GM18951 (cell line): ENCODE data around the gene MC3R.

Source experiments
- POLR2A ChIP-seq: IDR thresholded peaks from 4 replicates; pipeline ENCODE4 v1.6.1; 2011; ENCODE audit warnings: mild to moderate bottlenecking; ENCODE audit not compliant: insufficient read length, insufficient read depth; ENCODE audit errors: extremely low read depth
- in situ Hi-C: fragments of 300-500 bp; cut with MboI; formaldehyde crosslinking; loops from one replicate; pipeline ENCODE4 v1.12.0; 2022; ENCODE audit warnings: low sequenced_read_pairs, mixed read lengths, inconsistent platforms; ENCODE audit not compliant: unreplicated experiment

The MC3R gene

DNA sequence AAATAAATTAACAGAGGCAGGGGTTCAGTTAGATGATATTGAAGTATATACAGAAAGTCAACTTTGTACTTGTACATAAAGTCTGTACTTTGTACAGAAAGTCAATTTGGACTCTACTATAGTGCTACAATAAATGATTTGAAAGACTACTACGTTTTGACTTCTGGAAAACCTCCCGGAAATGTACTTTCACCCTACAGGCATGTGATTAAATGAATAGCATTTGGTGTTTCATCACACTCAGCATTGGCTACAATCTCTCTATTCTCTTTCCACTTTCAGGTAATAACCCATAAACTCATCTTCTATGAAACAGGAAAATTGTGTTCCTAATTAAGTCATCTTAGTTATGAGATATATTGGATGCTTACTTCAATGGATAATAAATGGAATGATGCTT is 25.6 kb upstream of the MC3R start:
- no peak for TF ChIP-seq POLR2A

DNA sequence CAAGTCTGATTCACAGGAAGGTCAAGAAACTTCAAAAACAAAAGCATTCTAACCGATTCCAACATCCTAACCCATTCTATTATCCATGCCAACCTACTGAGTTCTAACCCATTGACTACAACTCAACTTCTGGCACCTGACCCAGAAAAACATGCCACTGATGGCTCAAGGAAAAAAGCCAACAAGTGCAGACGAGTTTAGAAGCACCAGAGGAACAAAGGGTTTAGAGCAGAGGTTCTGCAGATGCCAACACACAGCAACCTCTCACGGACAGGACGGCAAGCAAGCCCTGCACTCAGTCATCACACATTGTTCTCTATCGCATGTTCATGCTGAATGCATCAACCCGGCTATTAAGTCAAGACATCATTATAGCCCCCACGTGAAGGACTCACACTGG is 25.2 kb upstream of the MC3R start:
- in situ Hi-C loops, result no loop called here
- TF ChIP-seq POLR2A, result no peak

More for the DNA sequence above, 25.6 kb upstream of the MC3R start:
- in situ Hi-C loops, result no loop called here

GRCh38 chr20:56228021-56228420 is 20.5 kb upstream of the MC3R start:
- in situ Hi-C loops, result no loop called here
- TF ChIP-seq POLR2A, result no peak

DNA sequence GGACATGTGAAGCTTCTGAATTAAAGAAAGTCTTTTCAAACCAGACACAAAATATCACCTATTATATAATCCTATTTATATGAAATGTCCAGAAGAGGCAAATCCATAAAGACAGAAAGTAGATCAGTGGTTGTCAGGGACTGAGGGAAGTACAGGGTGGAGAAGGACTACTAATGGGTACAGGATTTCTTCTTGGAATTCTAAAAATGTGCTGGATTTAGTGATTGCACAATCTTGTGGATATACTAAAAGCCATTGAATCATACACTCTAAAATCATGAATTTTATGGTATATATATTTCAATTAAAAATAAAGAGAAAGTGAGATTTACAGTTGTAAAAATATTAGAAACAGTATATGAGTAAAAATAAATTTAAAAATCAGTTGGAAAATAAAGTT is 18.7 kb upstream of the MC3R start:
- TF ChIP-seq POLR2A, result no peak
- in situ Hi-C loops, result no loop called here

GRCh38 chr20:56234110-56234509 is 14.4 kb upstream of the MC3R start:
- TF ChIP-seq POLR2A, result no peak
- in situ Hi-C loops, result no loop called here

GRCh38 chr20:56237335-56237734 is 11.2 kb upstream of the MC3R start:
- in situ Hi-C loops, result no loop called here
- TF ChIP-seq POLR2A, result no peak

- no peak for TF ChIP-seq POLR2A
- in situ Hi-C loops, result no loop called here
Observed at GRCh38 chr20:56244259-56244658, 4.3 kb upstream of the MC3R start.

GRCh38 chr20:56245761-56246160 is 2.8 kb upstream of the MC3R start:
- in situ Hi-C loops, result no loop called here

DNA sequence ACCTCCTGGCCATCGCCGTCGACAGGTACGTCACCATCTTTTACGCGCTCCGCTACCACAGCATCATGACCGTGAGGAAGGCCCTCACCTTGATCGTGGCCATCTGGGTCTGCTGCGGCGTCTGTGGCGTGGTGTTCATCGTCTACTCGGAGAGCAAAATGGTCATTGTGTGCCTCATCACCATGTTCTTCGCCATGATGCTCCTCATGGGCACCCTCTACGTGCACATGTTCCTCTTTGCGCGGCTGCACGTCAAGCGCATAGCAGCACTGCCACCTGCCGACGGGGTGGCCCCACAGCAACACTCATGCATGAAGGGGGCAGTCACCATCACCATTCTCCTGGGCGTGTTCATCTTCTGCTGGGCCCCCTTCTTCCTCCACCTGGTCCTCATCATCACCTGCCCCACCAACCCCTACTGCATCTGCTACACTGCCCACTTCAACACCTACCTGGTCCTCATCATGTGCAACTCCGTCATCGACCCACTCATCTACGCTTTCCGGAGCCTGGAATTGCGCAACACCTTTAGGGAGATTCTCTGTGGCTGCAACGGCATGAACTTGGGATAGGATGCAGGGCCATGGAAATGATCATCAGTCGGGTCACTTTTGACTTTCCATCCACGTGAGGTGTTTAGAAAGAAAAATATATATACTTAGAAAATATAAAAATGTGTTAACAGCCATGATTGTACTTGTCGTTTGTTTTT is 868 bp downstream of the MC3R start:
- in situ Hi-C loops, result no loop called here
- TF ChIP-seq POLR2A, result no peak

More at GRCh38 chr20:56245761-56246160, 2.8 kb upstream of the MC3R start:
- no peak for TF ChIP-seq POLR2A

DNA sequence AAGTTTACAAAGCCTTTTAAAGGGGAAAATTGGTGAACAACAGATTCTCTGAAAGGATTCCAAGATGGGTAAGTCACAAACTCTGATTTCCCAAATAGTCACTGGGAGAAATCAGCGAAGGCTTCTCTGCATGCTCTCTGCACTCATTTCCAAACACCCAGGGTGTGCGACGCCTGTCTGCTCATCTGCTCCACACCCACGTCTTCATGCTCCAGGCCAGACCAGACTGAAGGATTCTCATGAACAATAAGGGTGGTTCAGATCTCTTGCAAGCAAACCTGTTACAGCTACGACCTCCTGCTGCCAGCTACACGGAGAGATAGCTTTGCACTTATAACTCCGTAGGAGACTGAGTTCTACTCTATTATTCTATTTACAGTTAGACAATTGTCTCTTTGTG is 1.4 kb downstream of the MC3R start:
- in situ Hi-C loops, result no loop called here
- no peak for TF ChIP-seq POLR2A

DNA sequence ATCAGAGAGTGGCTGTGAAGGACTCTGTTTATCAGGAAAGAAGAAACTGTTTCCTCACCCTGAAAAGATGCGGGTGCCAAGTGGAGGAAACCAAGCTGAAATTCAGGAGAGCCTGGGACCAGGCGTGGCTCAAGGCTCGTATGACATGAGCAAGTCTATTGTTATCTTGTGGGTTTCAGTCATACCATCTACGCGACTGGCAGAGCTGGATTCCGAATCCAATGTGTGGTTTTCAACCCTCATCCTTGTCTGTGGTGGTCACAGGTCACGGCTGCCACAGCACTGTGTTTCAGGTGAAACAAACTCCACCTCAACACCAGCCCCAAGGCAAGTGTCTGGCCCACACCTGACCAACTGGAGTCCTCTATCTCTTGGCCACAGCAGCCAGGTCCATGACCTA is 9.1 kb downstream of the MC3R start:
- in situ Hi-C loops, result no loop called here

GRCh38 chr20:56259948-56260347 is 11.4 kb downstream of the MC3R start:
- in situ Hi-C loops, result no loop called here
- TF ChIP-seq POLR2A, result no peak

More for the DNA sequence above, 9.1 kb downstream of the MC3R start:
- TF ChIP-seq POLR2A, result no peak

DNA sequence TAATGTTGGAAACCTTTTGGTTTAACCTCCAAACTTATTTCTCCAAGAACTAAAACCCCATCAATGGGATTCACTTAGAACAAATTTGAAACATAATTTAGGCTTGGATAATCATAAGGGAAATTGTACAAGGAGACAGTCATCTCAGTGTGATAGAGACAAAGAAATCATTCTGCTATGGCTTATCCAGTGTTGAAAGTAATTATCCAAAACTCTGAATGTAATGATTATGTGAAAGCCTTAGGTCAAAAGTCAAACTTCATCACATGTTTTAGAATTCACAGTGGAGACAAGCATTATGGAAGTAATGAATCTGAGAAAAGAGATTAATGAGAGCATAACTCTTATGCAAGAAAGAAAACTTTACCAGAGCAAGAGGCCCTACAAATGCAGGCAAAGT is 20.0 kb downstream of the MC3R start:
- in situ Hi-C loops, result no loop called here
- no peak for TF ChIP-seq POLR2A

DNA sequence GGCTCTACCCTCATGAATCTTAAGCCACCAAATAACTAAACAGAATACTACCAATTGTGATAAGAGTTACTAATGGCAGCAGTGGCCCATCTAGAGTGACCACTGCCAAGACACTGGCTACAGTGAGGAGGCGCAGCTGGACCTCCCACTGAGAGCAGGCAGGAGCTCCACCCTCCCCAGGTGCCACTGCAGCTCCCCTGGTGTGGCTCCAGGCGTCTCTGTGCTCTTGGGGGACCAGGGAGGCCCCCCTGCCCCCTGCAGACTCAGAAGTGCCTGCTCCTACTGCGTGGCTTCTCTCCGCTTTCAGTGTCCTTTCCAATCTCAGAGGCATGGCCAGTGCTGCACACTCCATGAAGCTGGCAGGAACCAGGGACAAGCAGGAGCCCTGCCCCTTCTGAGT is 23.4 kb downstream of the MC3R start:
- TF ChIP-seq POLR2A, result no peak
- in situ Hi-C loops, result no loop called here

DNA sequence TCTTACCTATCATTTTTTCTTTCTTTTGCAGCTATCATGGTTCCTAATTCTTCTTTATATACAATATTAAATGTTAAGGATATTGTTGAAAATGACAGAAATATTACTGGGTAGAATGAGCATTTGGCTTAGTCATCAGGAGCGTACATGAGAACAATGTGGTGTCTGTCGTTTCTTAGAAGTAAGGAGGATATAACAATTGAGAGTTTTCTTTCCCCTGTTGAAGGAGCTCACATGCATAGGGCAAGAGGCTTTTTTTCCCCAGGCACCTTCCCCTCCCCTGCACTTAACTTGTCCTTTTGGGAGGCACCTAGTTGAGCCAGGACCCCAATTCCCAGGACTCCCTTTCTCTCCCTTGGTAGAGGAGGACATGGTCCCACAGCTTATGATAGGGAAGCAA is 25.0 kb downstream of the MC3R start:
- in situ Hi-C loops, result no loop called here
- TF ChIP-seq POLR2A, result no peak
